Caki2 (cell line): ENCODE data around the gene ANKDD1B. TPM values are rescaled to one million over a fixed set of nuclear protein-coding genes. Genes with fewer than 3 reads are reported as not detected.
"Not testable (repeated sequence)": the region's sequence is repeated elsewhere in the genome, so short reads cannot be mapped to it uniquely, and the experiment has no call there.

Source experiments
- DNase-seq: peaks from one replicate; pipeline ENCODE4 v3.0.0-alpha.2; 2015; ENCODE audit warnings: low read depth
- in situ Hi-C: cut with HindIII; loops from 2 replicates; pipeline ENCODE4 v1.10.0; 2016; ENCODE audit warnings: low sequenced_read_pairs, low pct_unique_long_range_greater_than_20kb, mixed read lengths
- total RNA-seq: library from RNA; depleted of rRNA; stranded (reverse); fragments of >200 nt; shearing (Covaris generic); gene quantifications from 2 replicates; pipeline ENCODE4 v1.2.3, GENCODE V29; 2014; ENCODE audit warnings: low replicate concordance

Gene ANKDD1B
- total RNA-seq, 1 experiment from 2014 or later, result 1.5 TPM

DNA sequence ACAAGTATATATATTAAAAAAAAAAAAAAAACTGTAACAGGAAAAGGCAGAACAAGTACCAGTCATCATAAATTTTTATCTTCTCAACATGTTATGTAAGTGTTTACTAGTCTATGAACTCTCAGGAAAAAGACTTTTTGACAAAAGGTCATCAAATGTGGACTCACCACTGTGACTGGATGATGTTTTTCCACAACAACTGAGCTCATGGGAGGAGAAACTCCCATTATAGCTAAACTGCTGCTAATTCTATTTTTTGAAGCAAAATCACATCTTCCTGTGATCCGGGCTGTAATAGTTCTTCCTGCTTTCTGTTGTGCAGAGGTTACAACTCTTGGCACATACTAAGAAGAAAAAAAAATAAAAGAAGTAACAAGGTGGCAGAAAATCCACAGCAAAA lies 66.4 kb downstream of the ANKDD1B start:
- in situ Hi-C loops, result no loop called here
- no peak for DNase-seq

- in situ Hi-C loops, result no loop called here
- DNase-seq, result no peak
These were observed 66.9 kb downstream of the ANKDD1B start for GRCh38 chr5:75678155-75678554.

DNA sequence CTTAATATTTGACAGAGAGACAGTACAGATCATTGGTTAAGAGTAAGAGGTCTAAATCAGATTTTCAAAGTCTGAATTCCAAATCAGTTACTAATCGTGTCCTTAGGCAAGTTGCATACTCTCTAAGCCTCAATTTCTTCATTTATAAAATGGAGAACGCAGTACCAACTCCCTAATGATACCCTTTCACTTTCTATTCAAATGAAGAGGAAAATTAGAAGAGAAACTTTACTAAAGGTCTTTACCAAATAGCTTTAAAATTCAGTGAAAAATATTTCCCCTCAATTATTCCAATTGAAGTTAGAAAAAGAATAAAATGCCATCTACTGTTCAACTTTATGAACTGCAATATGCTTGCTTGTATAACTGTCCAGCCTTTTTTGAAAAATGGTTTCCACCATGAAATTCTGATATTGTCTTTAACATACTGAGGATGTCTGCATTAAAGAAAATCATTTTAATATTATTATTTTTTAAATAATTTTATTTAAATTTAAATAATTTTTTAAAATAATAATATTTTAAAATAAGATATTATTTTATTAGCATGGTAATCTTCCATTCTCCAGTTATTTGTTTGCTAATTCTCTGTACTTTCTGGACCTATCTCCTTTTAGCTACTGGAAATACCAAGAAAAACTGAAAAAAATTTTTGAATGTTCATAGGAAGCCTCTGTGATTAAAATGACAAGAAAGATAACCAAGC lies 70.0 kb downstream of the ANKDD1B start:
- in situ Hi-C loops, result no loop called here
- DNase-seq, result peak; percentile 36

GRCh38 chr5:75685141-75685540 lies 73.9 kb downstream of the ANKDD1B start:
- in situ Hi-C loops, result no loop called here
- no peak for DNase-seq

- in situ Hi-C loops, result no loop called here
- DNase-seq, result no peak
These were observed 75.2 kb downstream of the ANKDD1B start for GRCh38 chr5:75686480-75686879.

GRCh38 chr5:75690669-75691068 lies 79.4 kb downstream of the ANKDD1B start:
- no peak for DNase-seq
- in situ Hi-C loops, result no loop called here

- DNase-seq, result no peak
- in situ Hi-C loops, result no loop called here
These were observed 83.5 kb downstream of the ANKDD1B start for GRCh38 chr5:75694781-75695180.

DNA sequence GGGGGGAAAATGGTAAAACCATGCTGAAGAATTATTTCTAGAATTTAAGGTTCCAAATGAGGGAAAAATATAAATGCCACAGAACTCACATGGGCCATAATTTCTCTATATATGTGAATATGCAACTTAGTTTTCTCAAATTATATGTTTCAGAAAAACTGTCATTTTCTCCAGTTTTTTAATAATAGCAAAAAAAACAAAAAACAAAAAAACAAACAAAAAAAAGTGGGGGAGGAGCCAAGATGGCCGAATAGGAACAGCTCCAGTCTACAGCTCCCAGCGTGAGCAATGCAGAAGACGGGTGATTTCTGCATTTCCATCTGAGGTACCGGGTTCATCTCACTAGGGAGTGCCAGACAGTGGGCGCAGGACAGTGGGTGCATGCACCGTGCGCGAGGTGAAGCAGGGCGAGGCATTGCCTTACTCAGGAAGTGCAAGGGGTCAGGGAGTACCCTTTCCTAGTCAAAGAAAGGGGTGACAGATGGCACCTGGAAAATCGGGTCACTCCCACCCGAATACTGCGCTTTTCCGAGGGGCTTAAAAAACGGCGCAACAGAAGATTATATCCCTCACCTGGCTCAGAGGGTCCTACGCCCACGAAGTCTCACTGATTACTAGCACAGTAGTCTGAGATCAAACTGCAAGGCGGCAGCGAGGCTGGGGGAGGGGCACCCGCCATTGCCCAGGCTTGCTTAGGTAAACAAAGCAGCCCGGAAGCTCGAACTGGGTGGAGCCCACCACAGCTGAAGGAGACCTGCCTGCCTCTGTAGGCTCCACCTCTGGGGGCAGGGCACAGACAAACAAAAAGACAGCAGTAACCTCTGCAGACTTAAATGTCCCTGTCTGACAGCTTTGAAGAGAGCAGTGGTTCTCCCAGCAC lies 84.5 kb downstream of the ANKDD1B start:
- DNase-seq, in situ Hi-C loops: not testable (repeated sequence)

GRCh38 chr5:75701856-75702255 lies 90.6 kb downstream of the ANKDD1B start:
- no peak for DNase-seq
- in situ Hi-C loops, result no loop called here

DNA sequence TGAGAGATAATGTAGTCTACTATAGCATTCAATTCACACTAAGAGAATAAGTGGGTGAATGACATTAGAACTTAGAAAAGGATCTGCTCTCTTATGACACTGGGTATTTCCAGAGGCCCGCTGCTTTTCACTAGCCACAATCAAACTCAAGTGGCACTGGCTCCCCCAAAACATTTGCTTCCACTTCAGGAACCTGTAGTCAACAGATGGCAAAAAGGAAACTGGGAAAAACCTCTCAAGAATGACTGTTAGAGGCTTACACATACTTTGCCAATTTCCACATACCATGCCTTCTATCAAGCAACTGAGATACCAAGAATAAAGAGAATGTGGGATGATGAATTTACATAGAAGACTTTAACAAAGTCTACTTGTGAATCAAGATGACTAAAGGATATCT lies 94.8 kb downstream of the ANKDD1B start:
- DNase-seq, result no peak
- in situ Hi-C loops, result no loop called here

GRCh38 chr5:75706775-75707174 lies 95.5 kb downstream of the ANKDD1B start:
- DNase-seq, result no peak
- in situ Hi-C loops, result no loop called here

DNA sequence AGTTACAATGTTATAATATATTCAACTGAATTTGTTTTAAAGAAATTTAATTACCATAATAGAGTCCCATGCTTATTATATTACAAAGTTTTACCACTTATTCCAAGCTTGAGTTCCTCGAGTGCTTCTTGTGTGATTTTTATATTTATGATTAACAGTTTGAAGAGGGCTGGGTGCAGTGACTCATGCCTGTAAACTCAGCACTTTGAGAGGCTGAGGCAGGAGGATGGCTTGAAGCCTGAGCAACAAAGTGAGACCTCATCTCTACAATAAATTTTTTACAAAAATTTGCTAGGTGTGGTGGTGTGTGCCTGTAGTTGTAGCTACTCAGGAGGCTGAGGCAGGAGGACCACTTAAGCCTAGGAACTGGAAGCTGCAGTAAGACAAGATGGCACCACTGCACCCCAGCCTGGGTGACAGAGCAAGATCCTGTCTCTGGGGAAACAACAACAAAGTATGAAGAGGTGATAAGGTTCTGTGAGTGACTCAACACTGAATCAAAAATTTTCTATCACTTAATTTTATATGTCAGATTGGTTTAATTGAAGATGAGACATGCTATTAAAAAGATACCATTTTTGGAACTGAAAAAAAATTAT lies 96.8 kb downstream of the ANKDD1B start:
- in situ Hi-C loops, result no loop called here

GRCh38 chr5:75710637-75711036 lies 99.4 kb downstream of the ANKDD1B start:
- in situ Hi-C loops, result no loop called here
- no peak for DNase-seq

More for the DNA sequence above, 96.8 kb downstream of the ANKDD1B start:
- peak; percentile 40 for DNase-seq

GRCh38 chr5:75711151-75711550 lies 99.9 kb downstream of the ANKDD1B start:
- in situ Hi-C loops, result no loop called here
- DNase-seq, result no peak

- in situ Hi-C loops, result no loop called here
- DNase-seq, result no peak
These were observed 100.8 kb downstream of the ANKDD1B start for GRCh38 chr5:75712091-75712490.

GRCh38 chr5:75716715-75717081 lies 105.4 kb downstream of the ANKDD1B start:
- in situ Hi-C loops, result no loop called here
- DNase-seq, result no peak

- peak; percentile 97 for DNase-seq
- in situ Hi-C loops, result no loop called here
These were observed 106.0 kb downstream of the ANKDD1B start, which contains the start of gene POC5 for GRCh38 chr5:75717082-75717922. Gene POC5 (minus strand): TSS chr5:75717437. CDS start chr5:75712937, 4,500 bp downstream.

- DNase-seq, result no peak
- in situ Hi-C loops, result no loop called here
These were observed 109.6 kb downstream of the ANKDD1B start for GRCh38 chr5:75720882-75721281.
